ENCODE measurements around the gene LRBA. TPM values are rescaled to one million over a fixed set of nuclear protein-coding genes. Genes with fewer than 3 reads are reported as not detected.
"Not testable (repeated sequence)": the region's sequence is repeated elsewhere in the genome, so short reads cannot be mapped to it uniquely, and the experiment has no call there.

LRBA gene
- total RNA-seq, 1 donor from 2014 or later, result 66.2 TPM

GRCh38 chr4:151035911-151036310, 20.8 kb upstream of the LRBA start:
- DNase-seq (ENCODE audit: low spot score in 2 of 2, unreplicated experiment in 2 of 2), result no peak
- no peak overlapping the region for H3K4me3 Mint-ChIP-seq
- peaks cover 9% of the 10 kb centered on the region for H3K4me1 Mint-ChIP-seq
- H3K36me3 Mint-ChIP-seq, result no peaks in the 10 kb centered on the region
- H3K27ac Mint-ChIP-seq, result no peak overlapping the region
- no peak for TF ChIP-seq CTCF (IDR thresholded peaks at IDR 0.05; ENCODE audit: unreplicated experiment)
- H3K9me3 Mint-ChIP-seq, result no peaks in the 10 kb centered on the region
- H3K27me3 Mint-ChIP-seq (ENCODE audit: low read depth), result no peaks in the 10 kb centered on the region

- H3K9me3 Mint-ChIP-seq, result no peaks in the 10 kb centered on the region
- TF ChIP-seq CTCF (IDR thresholded peaks at IDR 0.05; ENCODE audit: unreplicated experiment), result no peak
- H3K36me3 Mint-ChIP-seq, result no peaks in the 10 kb centered on the region
- peak overlapping the region; percentile 41 for H3K27ac Mint-ChIP-seq
- H3K27me3 Mint-ChIP-seq (ENCODE audit: low read depth), result no peaks in the 10 kb centered on the region
- peaks cover 9% of the 10 kb centered on the region for H3K4me1 Mint-ChIP-seq
- DNase-seq (ENCODE audit: low spot score in 2 of 2, unreplicated experiment in 2 of 2), result no peak
- peak overlapping the region; percentile 4 for H3K4me3 Mint-ChIP-seq
Measured at GRCh38 chr4:151035328-151035727, 20.2 kb upstream of the LRBA start.

GRCh38 chr4:151034829-151035228, 19.7 kb upstream of the LRBA start:
- H3K4me1 Mint-ChIP-seq, result peaks cover 9% of the 10 kb centered on the region
- H3K36me3 Mint-ChIP-seq, result no peaks in the 10 kb centered on the region
- no peak overlapping the region for H3K27ac Mint-ChIP-seq
- no peak overlapping the region for H3K4me3 Mint-ChIP-seq
- no peak for TF ChIP-seq CTCF (IDR thresholded peaks at IDR 0.05; ENCODE audit: unreplicated experiment)
- no peak for DNase-seq (ENCODE audit: low spot score in 2 of 2, unreplicated experiment in 2 of 2)
- no peaks in the 10 kb centered on the region for H3K27me3 Mint-ChIP-seq (ENCODE audit: low read depth)
- no peaks in the 10 kb centered on the region for H3K9me3 Mint-ChIP-seq

- H3K27me3 Mint-ChIP-seq (ENCODE audit: low read depth), result no peaks in the 10 kb centered on the region
Measured at GRCh38 chr4:151031831-151032605, 16.9 kb upstream of the LRBA start.

GRCh38 chr4:151029537-151029936, 14.5 kb upstream of the LRBA start:
- no peak for DNase-seq (ENCODE audit: low spot score in 2 of 2, unreplicated experiment in 2 of 2)
- Mint-ChIP-seq H3K4me3 (no peak overlapping the region), H3K36me3 (no peaks in the 10 kb centered on the region), H3K27ac (no peak overlapping the region), H3K9me3 (no peaks in the 10 kb centered on the region), H3K27me3 (ENCODE audit: low read depth) (no peaks in the 10 kb centered on the region), H3K4me1 (no peaks in the 10 kb centered on the region)
- TF ChIP-seq CTCF (IDR thresholded peaks at IDR 0.05; ENCODE audit: unreplicated experiment), result no peak

More at GRCh38 chr4:151031831-151032605, 16.9 kb upstream of the LRBA start:
- no peak overlapping the region for H3K27ac Mint-ChIP-seq
- H3K4me1 Mint-ChIP-seq, result peaks cover 9% of the 10 kb centered on the region
- TF ChIP-seq CTCF (IDR thresholded peaks at IDR 0.05; ENCODE audit: unreplicated experiment), result no peak
- DNase-seq (ENCODE audit: low spot score in 2 of 2, unreplicated experiment in 2 of 2), result no peak
- H3K36me3 Mint-ChIP-seq, result no peaks in the 10 kb centered on the region
- no peak overlapping the region for H3K4me3 Mint-ChIP-seq
- H3K9me3 Mint-ChIP-seq, result no peaks in the 10 kb centered on the region

- H3K4me3 Mint-ChIP-seq; H3K4me1 Mint-ChIP-seq; H3K9me3 Mint-ChIP-seq; H3K27ac Mint-ChIP-seq; H3K27me3 Mint-ChIP-seq (ENCODE audit: low read depth); DNase-seq (ENCODE audit: low spot score in 2 of 2, unreplicated experiment in 2 of 2); H3K36me3 Mint-ChIP-seq: not testable (repeated sequence)
Measured at GRCh38 chr4:151029006-151029405, 13.9 kb upstream of the LRBA start.
